SIG-M5 treated with dmso at 0.1 percent for 504 hours (cell line): ENCODE measurements around the gene PALD1.

Source experiments
- DNase-seq: peaks from one replicate; lab custom pipeline; 2025; ENCODE audit not compliant: unreplicated experiment; lab: John Stamatoyannopoulos, UW

The PALD1 gene

GRCh38 chr10:70552586-70552985 is 74.0 kb downstream of the PALD1 start:
- no peak for DNase-seq

- no peak for DNase-seq
Observed at GRCh38 chr10:70555371-70555770, 76.8 kb downstream of the PALD1 start.

GRCh38 chr10:70557086-70557845 is 78.7 kb downstream of the PALD1 start:
- no peak for DNase-seq

DNA sequence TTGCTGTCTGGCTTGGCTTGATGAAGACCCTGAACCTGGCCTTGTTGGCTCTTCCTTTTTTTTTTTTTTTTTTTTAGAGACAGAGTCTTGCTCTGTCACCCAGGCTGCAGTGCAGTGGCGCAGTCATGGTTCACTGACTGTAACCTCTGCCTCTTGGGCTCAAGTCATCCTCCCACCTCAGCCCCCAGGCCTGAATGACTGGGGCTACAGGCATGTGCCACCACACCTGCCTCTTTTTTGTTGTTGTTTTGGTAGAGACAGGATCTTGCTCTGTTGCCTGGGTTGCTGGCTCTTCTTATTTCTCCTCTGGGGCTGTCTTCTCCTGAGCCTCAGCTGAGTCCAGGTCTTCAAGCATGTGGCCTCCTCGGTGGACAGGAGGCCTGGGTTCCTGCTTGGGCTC is 79.3 kb downstream of the PALD1 start:
- no peak for DNase-seq

DNA sequence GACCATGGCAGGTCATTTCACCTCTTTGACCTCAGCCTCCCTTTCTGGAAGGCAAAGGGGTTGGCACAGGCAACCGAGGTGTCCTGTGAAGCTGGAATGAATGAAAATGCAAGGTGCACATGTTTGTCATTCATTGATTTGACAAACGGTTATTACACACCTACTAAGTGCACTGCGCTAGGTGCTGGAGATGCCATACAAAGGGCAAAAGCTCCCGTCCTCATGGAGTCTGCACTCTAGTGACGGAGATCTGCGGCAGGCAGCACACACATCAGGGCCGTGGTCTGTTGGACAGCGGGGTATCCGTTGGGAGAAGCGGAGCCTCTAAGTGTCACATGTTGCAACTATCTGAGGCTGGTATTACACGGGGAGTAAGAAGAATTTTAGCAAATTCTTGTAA is 79.7 kb downstream of the PALD1 start:
- no peak for DNase-seq

GRCh38 chr10:70558871-70559810 is 80.6 kb downstream of the PALD1 start:
- DNase-seq, result peak; percentile 66

DNA sequence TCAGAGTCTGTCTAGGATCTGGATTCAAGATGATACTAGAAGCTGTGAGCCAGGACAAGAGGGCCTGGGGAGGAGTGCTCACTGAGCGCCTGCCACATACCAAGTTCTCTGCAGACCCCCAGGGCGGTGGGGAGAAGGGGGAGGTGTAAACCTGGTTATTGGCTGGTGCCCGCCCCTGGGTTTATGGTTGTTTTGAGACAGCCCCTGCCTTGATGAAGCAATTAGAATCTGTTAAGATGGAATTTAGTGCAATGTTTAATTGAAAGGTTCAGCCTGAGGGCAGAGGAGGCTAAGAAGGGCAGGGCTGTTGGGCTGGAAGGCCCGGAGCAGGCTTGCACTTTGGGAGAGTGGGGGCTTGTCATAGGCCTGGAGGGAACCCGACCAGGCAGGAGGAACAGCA is 81.3 kb downstream of the PALD1 start:
- no peak for DNase-seq

- DNase-seq, result no peak
Observed at GRCh38 chr10:70560511-70560941, 82.0 kb downstream of the PALD1 start.

DNA sequence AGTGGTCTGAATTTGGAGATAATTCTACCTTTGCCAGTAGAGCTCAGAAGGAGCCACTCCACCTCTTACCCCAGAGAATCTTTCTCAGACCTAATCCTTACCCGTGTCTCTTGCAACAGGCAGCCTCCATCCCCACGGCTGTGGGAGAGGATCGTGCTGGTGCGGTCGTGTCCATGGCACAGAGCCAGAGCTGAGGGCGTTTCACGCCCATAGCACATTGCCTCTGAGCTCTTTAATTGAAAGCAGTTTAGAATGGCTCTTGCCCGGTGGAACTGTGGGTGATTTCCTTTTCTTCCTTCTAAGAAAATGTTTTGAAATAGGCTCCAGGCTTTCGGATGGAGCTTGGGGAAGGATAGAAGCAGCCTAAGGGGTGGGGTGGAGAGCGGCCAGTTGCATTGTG is 82.5 kb downstream of the PALD1 start:
- no peak for DNase-seq

GRCh38 chr10:70561558-70561957 is 83.0 kb downstream of the PALD1 start:
- no peak for DNase-seq

- DNase-seq, result no peak
Observed at GRCh38 chr10:70562036-70562755, 83.6 kb downstream of the PALD1 start.

GRCh38 chr10:70563230-70563629 is 84.7 kb downstream of the PALD1 start:
- no peak for DNase-seq

DNA sequence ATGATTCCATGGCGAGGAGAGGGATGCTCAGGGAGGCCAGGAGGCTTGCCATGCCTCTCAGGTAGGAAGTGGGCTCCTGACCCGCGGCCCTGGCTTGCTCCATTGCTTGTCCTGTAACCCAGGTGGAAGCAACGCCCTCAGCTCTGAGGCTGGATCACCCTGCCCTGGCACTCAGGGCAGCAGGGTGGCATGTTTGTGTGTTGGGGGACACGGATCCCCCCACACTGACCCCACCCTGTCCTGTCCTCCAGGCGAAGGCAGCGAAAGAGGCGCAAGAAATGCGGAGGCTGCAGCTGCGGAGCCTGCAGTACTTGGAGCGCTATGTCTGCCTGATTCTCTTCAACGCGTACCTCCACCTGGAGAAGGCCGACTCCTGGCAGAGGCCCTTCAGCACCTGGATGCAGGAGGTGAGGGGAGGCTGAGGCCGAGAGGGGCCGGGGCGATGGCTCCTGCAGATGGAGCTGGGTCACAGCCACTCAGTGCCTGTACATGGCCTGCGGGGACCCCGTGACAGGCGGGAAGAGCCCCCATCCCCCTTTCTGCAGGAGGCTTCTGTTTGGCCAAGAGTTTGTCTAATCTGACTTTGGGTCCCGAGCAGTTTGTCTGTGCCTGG is 85.7 kb downstream of the PALD1 start:
- no peak for DNase-seq

DNA sequence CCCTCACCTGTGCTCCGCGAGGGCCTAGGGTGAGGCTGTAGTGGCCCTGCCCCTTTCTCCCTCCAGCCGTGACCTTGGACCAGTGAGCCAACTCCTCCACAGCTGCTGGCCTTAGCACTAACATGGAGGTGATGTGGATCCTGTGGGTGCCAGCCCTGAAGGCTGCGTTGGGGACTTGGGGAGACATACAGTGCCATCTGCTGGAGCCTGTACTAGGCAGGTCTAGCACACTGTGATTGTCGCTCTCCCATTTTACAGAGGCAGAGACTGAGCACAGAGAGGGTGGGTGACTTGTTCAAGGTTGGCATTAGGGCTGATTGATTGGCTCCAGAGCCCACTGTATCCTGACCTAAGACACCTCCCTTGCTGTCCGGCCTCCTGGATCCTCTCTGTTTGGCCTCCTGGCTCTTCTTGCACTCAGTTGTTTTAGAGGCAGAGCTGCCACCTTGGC is 86.4 kb downstream of the PALD1 start:
- no peak for DNase-seq

DNA sequence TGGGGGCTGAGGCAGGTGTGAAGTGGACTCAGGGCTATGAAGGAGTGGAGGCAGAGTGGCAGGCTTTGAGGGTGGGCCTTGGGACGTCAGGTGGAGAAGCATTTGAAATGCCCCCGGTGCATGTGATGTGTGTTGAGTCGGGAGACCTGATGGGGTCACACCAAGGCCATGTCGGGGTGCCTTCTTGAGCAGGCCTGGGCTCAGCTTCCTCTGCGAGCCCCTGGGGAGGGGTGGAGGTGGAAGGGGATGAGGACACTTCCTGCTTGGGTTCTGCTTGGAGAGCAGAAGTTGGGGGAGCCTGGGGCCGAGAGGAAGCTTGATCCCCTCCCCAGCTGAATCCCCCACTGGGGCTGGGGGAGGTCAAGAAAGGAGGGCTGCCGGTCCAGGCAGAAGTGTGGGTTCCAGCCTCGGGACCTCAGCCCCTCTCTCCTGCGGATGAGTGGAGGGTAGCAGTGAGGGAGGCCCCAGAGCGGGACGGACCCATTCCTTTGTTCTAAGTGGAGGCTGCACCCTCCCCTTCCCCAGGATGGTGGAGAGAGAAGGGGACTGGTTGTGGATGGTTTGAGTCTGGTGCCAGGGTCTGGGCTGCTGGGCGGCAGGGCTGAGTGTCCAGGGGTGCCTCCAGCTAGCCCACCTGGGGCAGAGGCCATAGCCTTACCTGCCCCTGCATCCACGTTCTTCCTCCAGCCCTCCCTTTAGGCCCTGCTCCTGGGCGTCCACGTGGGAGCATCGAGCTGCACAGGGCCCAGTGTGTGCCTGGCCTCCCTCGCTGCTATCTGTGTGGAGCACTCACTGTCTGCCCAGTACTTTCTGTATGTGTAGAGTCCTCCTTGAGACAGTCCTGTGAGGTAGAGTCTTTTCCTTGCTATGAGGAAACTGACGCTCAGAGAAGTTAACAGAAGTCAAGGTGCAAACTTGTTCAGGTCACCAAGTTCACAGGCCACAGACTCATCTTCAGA is 87.3 kb downstream of the PALD1 start:
- no peak for DNase-seq

GRCh38 chr10:70566515-70567290 is 88.1 kb downstream of the PALD1 start:
- DNase-seq, result no peak

DNA sequence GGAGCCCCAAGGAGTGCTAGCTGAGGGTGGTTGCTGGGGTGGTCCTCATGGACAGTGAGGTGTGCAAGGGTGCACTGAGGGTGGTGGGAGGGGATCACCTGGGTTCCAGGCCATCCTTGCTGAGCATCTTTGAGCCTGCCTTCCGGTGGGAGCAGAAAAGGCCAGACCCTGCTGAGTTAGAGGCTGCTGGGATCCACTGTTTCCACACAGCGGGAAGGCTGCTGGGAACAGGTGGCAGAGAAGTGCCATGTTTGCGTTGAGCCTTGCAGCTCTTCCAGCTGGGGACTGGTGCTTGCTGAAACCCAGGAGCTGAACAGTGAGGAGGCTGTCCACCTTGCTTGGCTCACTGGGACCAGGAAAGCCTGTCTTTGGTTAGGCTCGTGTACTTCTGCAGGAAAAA is 89.0 kb downstream of the PALD1 start:
- no peak for DNase-seq

DNA sequence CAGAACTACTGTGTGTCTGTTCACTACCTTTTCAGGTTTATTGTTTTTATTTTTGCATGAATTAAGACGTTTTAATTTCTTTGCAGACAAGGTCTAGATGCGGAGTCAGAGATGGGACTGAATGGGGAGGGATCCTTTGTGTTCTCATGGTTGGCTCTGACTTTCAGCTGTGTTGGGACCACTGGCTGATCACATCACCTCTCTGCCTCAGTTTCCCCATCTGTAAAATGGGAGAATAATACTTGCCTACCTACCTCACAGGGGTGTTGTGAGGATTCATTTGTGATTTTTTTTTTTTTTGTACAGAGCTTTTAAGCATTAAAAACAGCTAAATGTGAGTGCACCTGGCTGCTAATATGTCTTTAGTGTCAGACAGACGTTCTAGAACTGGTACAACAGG is 89.5 kb downstream of the PALD1 start:
- DNase-seq, result no peak
